Thymus (tissue), 11 donors: ENCODE measurements around the gene PHKB. TPM values are rescaled to one million over a fixed set of nuclear protein-coding genes. Genes with fewer than 3 reads are reported as not detected.
A peak's percentile ranks its signal among the peaks of the same experiment; 100 is the strongest.

Experiments used
- DNase-seq, 9 donors: peaks; one replicate each; pipeline ENCODE4 v3.0.0-alpha.2; 2013; ENCODE audit warnings: low spot score in 9 of 9, low read depth in 6 of 9, missing footprints in 1 of 9
- H3K27ac ChIP-seq, 2 donors: one replicate each; pipeline ENCODE4 v1.5.1; 2013; ENCODE audit warnings: control low read depth in 1 of 2, low read depth in 1 of 2, low read length in 1 of 2, mild to moderate bottlenecking in 1 of 2, moderate library complexity in 1 of 2
- H3K27me3 ChIP-seq, 2 donors: one replicate each; pipeline ENCODE4 v1.5.1; 2013; ENCODE audit warnings: low read length in 1 of 2; ENCODE audit not compliant: control insufficient read depth in 2 of 2, insufficient read depth in 1 of 2
- H3K36me3 ChIP-seq, 2 donors: one replicate each; pipeline ENCODE4 v1.5.1; 2013; ENCODE audit warnings: low read length in 1 of 2, mild to moderate bottlenecking in 1 of 2, moderate library complexity in 1 of 2; ENCODE audit not compliant: control insufficient read depth in 2 of 2, insufficient read depth in 2 of 2
- H3K4me1 ChIP-seq, 2 donors: one replicate each; pipeline ENCODE4 v1.5.1; 2013; ENCODE audit warnings: low read length in 2 of 2; ENCODE audit not compliant: control insufficient read depth in 2 of 2, insufficient read depth in 2 of 2
- H3K4me3 ChIP-seq, 2 donors: one replicate each; pipeline ENCODE4 v1.5.1; 2013; ENCODE audit warnings: low read length in 2 of 2, control low read depth in 1 of 2, mild to moderate bottlenecking in 1 of 2
- H3K9me3 ChIP-seq, 2 donors: one replicate each; pipeline ENCODE4 v1.5.1; 2013; ENCODE audit warnings: low read length in 1 of 2, mild to moderate bottlenecking in 1 of 2; ENCODE audit not compliant: control insufficient read depth in 2 of 2, insufficient read depth in 1 of 2
- WGBS: extraction: QIAGEN DNeasy Blood & Tissue Kit; methylation state at CpG from one replicate; pipeline ENCODE4 v1.1.7; 2013; 5-methylcytosine and 5-hydroxymethylcytosine counted together
- polyA plus RNA-seq: library from polyadenylated mRNA; stranded (reverse); fragments of 200-250 nt; gene quantifications from one replicate; pipeline ENCODE4 v1.2.3, GENCODE V29; 2013
- total RNA-seq: library from RNA; stranded (reverse); fragments of 120-200 nt; gene quantifications from one replicate; pipeline ENCODE4 v1.2.4, GENCODE V29; 2013
- donor health status: healthy.

The PHKB gene
- total and polyA plus RNA-seq, 2 donors, result 34.7 to 35.1 TPM

GRCh38 chr16:47492428-47493377 is 31.6 kb downstream of the PHKB start:
- peak in 2 of 9 donors; percentile 3 to 21 for DNase-seq
- WGBS, result 74% methylated on average over 10 of the region's 10 CpGs
- Histone ChIP-seq H3K27me3 (no peaks in the 10 kb centered on the region), H3K27ac (peak overlapping the region; percentile 65 to 71), H3K36me3 (no peaks in the 10 kb centered on the region), H3K4me3 (no peak overlapping the region), H3K4me1 (peaks cover 3 to 6% of the 10 kb centered on the region in 2 donors), H3K9me3 (peaks cover 0 to 4% of the 10 kb centered on the region in 2 donors)

- 77% methylated on average over 9 of the region's 9 CpGs for WGBS
- DNase-seq, result peak in 1 of 9 donors; percentile 28
- H3K4me3 ChIP-seq, result no peak overlapping the region
- H3K4me1 ChIP-seq, result peaks cover 3 to 6% of the 10 kb centered on the region in 2 donors
- peaks cover 0 to 4% of the 10 kb centered on the region in 2 donors for H3K9me3 ChIP-seq
- no peaks in the 10 kb centered on the region for H3K27me3 ChIP-seq
- H3K27ac ChIP-seq, result peak overlapping the region; percentile 57 to 77
- H3K36me3 ChIP-seq, result peaks cover 3 to 4% of the 10 kb centered on the region in 2 donors
These were observed 32.5 kb downstream of the PHKB start for GRCh38 chr16:47493381-47494337.

GRCh38 chr16:47499080-47499699 is 38.1 kb downstream of the PHKB start:
- Histone ChIP-seq H3K27me3 (no peaks in the 10 kb centered on the region), H3K4me1 (no peaks in the 10 kb centered on the region), H3K9me3 (no peaks in the 10 kb centered on the region), H3K27ac (no peak overlapping the region), H3K36me3 (peaks cover 8 to 28% of the 10 kb centered on the region in 2 donors), H3K4me3 (no peak overlapping the region)
- WGBS, result 99% methylated on average over 2 of the region's 2 CpGs
- DNase-seq, result no peak

DNA sequence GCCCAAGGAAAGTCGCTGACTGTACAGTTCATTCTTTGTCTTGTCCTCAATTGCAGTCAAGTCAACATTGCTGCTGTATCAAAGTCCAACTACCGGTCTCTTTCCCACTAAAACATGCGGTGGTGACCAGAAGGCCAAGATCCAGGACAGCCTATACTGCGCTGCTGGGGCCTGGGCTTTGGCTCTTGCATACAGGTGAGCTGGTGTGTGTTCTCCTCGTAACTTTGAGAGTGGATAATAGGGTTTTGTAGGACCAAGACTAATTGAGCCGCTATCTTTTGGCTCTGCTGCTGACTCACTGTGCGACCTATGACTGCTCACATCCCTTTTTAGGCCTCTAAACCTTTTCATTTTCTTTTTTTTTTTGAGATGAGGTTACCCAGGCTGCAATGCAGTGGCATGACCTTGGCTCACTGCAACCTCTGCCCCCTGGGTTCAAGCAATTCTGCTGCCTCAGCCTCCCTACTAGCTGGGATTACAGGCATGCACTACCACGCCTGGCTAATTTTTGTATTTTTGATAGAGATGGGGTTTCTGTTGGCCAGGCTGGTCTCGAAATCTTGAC is 38.7 kb downstream of the PHKB start:
- DNase-seq, result no peak
- H3K27ac ChIP-seq, result no peak overlapping the region
- H3K4me3 ChIP-seq, result no peak overlapping the region
- H3K4me1 ChIP-seq, result no peaks in the 10 kb centered on the region
- over 99% methylated on average over 9 of the region's 9 CpGs for WGBS
- peaks cover 13 to 34% of the 10 kb centered on the region in 2 donors for H3K36me3 ChIP-seq
- no peaks in the 10 kb centered on the region for H3K9me3 ChIP-seq
- no peaks in the 10 kb centered on the region for H3K27me3 ChIP-seq

DNA sequence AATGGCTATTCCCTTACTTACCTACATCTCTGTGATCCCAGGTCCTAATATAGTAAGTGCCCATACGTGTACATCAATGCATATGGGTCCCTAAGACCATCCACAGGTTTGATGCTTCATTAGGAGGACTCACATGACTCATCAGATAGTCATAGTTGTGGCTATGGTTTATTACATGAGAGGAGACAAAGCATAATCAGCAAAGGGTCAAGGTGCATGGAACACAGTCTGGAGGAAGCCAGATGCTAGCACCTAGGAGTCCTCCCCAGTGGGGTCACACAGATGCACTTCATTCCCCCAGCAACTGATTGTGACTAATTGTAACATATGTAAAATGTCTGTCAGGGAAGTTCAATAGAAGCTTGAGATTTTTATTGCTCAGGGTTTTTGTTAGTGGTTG is 42.8 kb downstream of the PHKB start:
- Histone ChIP-seq H3K27ac (no peak overlapping the region), H3K36me3 (peaks cover 18 to 32% of the 10 kb centered on the region in 2 donors), H3K4me1 (no peaks in the 10 kb centered on the region), H3K4me3 (no peak overlapping the region), H3K9me3 (no peaks in the 10 kb centered on the region), H3K27me3 (no peaks in the 10 kb centered on the region)
- no peak for DNase-seq
- 95% methylated on average over 1 of the region's 1 CpG for WGBS

GRCh38 chr16:47504599-47504998 is 43.5 kb downstream of the PHKB start:
- DNase-seq, result no peak
- Histone ChIP-seq H3K9me3 (no peaks in the 10 kb centered on the region), H3K36me3 (peaks cover 18 to 30% of the 10 kb centered on the region in 2 donors), H3K27me3 (no peaks in the 10 kb centered on the region), H3K4me3 (no peak overlapping the region), H3K4me1 (no peaks in the 10 kb centered on the region), H3K27ac (no peak overlapping the region)
- 98% methylated on average over 7 of the region's 7 CpGs for WGBS

DNA sequence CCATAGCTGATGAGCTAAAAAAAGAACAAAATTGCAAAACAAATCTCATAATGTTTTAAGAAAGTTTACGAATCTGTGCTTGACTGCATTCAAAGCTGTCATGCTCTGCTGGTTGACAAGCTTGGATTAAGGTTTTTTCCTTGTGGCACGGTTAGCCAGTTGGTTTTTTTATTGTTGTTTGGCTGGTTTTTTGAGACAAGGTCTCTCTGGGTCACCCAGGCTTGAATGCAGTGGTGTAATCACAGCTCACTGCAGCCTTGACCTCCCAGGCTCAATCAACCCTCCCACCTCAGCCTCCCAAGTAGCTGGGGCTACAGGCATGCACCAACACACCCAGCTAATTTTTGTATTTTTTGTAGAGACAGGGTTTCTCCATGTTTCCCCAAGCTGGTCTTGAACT is 45.7 kb downstream of the PHKB start:
- no peak overlapping the region for H3K27ac ChIP-seq
- H3K9me3 ChIP-seq, result no peaks in the 10 kb centered on the region
- H3K36me3 ChIP-seq, result peaks cover 20 to 37% of the 10 kb centered on the region in 2 donors
- H3K4me1 ChIP-seq, result no peaks in the 10 kb centered on the region
- WGBS, result 87% methylated on average over 2 of the region's 2 CpGs
- no peak for DNase-seq
- H3K27me3 ChIP-seq, result no peaks in the 10 kb centered on the region
- no peak overlapping the region for H3K4me3 ChIP-seq

DNA sequence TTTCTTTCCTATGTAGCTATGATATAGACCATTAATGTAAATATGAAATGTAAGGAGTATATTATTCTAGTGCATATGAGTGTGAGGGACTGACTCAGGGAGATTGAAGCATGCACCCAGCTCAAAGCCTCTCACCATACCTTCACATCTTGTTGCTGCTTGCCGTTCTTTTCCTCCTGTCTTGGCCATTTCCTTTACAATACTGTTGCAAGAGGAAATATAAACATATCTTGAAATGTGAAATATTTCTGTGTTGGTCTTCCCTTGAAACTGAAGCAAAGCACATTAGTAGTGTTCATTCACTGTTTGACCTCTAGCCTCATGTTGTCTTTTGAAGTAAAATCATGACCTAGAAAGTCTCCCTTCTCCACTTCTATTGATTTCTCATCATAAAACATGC is 46.6 kb downstream of the PHKB start:
- H3K27ac ChIP-seq, result no peak overlapping the region
- 73% methylated on average over 1 of the region's 1 CpG for WGBS
- peaks cover 23 to 41% of the 10 kb centered on the region in 2 donors for H3K36me3 ChIP-seq
- H3K4me3 ChIP-seq, result no peak overlapping the region
- no peaks in the 10 kb centered on the region for H3K27me3 ChIP-seq
- DNase-seq, result peak in 1 of 9 donors; percentile 3
- H3K9me3 ChIP-seq, result no peaks in the 10 kb centered on the region
- no peaks in the 10 kb centered on the region for H3K4me1 ChIP-seq
